Endothelial cell of umbilical vein (primary cell): ENCODE data around the gene CTSA.

Experiments used
- MYC ChIP-seq: IDR thresholded peaks from one replicate; pipeline ENCODE4 v1.6.1; 2011; ENCODE audit warnings: mild to moderate bottlenecking, low read depth, low read length
- POLR2A ChIP-seq: IDR thresholded peaks from 2 replicates; pipeline ENCODE4 v1.6.1; 2012; ENCODE audit warnings: low read depth, mild to moderate bottlenecking, control low read depth, low read length
- POLR2AphosphoS5 ChIP-seq: IDR thresholded peaks from 2 replicates; pipeline ENCODE4 v1.6.1; 2012; ENCODE audit warnings: low read depth, mild to moderate bottlenecking, control low read depth, low read length, moderate library complexity; ENCODE audit not compliant: insufficient read depth
- TF ChIP-seq, protein P1 (sequence below), 2 donors: IDR thresholded peaks; 1 replicate in 1 of 2; 2 replicates in 1 of 2; pipeline ENCODE4 v1.5.1; 2011; ENCODE audit warnings: low read length in 2 of 2, mild to moderate bottlenecking in 2 of 2, moderate library complexity in 2 of 2, control low read depth in 1 of 2, inconsistent platforms in 1 of 2, low read depth in 1 of 2; ENCODE audit not compliant: insufficient read depth in 1 of 2; ENCODE audit errors: extremely low read depth in 1 of 2

DNA sequence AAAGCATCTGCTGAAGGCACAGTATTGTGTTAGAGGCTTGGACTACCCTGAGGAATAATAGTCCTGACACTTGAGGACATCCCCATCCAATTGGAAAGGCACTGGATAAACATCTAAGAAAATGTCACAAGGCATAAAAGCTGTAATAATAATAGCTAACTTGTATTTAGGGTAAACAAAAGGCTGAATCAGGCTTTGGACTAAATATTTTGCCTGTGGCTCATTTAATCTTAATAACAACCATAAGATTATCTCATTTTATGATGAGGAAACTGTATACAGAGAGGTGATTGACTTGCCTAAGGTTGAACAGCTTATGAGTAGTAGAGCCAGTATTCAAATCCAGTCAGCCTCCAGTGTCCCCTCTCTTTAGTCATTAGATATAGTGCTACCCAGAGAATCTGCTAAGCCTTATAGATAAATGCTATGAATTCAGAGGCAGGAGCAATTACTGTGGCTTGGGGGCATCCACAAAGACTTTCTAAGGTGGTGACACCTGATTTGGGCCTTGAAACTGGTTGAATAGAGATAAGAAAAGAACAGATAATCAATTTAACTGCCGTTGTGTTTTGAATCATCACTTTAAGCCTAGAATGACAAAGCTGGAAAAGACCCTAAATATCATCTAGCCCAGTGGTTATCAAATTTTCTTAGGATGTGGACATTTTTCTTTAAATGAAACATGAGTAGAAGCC, 17.6 kb upstream of the CTSA start:
- TF ChIP-seq, protein P1, sequence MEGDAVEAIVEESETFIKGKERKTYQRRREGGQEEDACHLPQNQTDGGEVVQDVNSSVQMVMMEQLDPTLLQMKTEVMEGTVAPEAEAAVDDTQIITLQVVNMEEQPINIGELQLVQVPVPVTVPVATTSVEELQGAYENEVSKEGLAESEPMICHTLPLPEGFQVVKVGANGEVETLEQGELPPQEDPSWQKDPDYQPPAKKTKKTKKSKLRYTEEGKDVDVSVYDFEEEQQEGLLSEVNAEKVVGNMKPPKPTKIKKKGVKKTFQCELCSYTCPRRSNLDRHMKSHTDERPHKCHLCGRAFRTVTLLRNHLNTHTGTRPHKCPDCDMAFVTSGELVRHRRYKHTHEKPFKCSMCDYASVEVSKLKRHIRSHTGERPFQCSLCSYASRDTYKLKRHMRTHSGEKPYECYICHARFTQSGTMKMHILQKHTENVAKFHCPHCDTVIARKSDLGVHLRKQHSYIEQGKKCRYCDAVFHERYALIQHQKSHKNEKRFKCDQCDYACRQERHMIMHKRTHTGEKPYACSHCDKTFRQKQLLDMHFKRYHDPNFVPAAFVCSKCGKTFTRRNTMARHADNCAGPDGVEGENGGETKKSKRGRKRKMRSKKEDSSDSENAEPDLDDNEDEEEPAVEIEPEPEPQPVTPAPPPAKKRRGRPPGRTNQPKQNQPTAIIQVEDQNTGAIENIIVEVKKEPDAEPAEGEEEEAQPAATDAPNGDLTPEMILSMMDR (IDR thresholded peaks at IDR 0.05; ENCODE audit: extremely low read depth in 1 of 2, insufficient read depth in 1 of 2, low read depth in 1 of 2, low read length in 2 of 2) = no peak
- TF ChIP-seq MYC (no peak), POLR2A (no peak), POLR2AphosphoS5 (no peak)
